ENCODE measurements around the gene JPH4.
"Not testable (repeated sequence)": the region's sequence is repeated elsewhere in the genome, so short reads cannot be mapped to it uniquely, and the experiment has no call there.

DNA sequence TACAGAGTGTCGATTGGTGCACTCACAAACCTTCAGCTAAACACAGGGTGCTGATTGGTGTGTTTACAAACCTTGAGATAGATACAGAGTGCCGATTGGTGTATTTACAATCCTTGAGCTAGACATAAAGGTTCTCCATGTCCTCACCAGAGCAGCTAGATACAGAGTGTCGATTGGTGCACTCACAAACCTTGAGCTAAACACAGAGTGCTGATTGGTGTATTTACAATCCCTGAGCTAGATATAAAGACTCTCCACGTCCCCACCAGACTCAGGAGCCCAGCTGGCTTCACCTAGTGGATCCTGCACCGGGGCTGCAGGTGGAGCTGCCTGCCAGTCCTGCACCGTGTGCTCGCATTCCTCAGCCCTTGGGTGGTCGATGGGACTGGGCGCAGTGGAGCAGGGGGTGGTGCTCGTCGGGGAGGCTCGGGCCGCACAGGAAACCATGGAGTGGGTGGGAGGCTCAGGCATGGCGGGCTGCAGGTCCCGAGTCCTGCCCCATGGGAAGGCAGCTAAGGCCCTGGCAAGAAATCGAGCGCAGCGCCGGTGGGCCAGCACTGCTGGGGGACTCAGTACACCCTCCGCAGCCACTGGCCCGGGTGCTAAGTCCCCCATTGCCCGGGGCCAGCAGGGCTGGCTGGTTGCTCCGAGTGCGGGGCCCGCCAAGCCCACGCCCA lies 6.1 kb upstream of the JPH4 start:
- not testable (repeated sequence) for TF ChIP-seq KDM5A (IDR thresholded peaks at IDR 0.05); CHD2 (IDR thresholded peaks at IDR 0.05; ENCODE audit: low read length, partially characterized antibody); POLR2A (IDR thresholded peaks at IDR 0.05; ENCODE audit: low read length); REST (IDR thresholded peaks at IDR 0.05); MAX (IDR thresholded peaks at IDR 0.05); TP53 (CRISPR knock-in tag; IDR thresholded peaks at IDR 0.05); EP300 (IDR thresholded peaks at IDR 0.05); ESRRA (IDR thresholded peaks at IDR 0.05; ENCODE audit: borderline replicate concordance, low read length); FOSL2 (IDR thresholded peaks at IDR 0.05); FOSL2 (CRISPR knock-in tag; IDR thresholded peaks at IDR 0.05)
- TF ChIP-seq, protein P1, sequence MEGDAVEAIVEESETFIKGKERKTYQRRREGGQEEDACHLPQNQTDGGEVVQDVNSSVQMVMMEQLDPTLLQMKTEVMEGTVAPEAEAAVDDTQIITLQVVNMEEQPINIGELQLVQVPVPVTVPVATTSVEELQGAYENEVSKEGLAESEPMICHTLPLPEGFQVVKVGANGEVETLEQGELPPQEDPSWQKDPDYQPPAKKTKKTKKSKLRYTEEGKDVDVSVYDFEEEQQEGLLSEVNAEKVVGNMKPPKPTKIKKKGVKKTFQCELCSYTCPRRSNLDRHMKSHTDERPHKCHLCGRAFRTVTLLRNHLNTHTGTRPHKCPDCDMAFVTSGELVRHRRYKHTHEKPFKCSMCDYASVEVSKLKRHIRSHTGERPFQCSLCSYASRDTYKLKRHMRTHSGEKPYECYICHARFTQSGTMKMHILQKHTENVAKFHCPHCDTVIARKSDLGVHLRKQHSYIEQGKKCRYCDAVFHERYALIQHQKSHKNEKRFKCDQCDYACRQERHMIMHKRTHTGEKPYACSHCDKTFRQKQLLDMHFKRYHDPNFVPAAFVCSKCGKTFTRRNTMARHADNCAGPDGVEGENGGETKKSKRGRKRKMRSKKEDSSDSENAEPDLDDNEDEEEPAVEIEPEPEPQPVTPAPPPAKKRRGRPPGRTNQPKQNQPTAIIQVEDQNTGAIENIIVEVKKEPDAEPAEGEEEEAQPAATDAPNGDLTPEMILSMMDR (IDR thresholded peaks at IDR 0.05): not testable (repeated sequence)
- TF ChIP-seq, protein P2, sequence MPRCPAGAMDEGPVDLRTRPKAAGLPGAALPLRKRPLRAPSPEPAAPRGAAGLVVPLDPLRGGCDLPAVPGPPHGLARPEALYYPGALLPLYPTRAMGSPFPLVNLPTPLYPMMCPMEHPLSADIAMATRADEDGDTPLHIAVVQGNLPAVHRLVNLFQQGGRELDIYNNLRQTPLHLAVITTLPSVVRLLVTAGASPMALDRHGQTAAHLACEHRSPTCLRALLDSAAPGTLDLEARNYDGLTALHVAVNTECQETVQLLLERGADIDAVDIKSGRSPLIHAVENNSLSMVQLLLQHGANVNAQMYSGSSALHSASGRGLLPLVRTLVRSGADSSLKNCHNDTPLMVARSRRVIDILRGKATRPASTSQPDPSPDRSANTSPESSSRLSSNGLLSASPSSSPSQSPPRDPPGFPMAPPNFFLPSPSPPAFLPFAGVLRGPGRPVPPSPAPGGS (IDR thresholded peaks at IDR 0.05): not testable (repeated sequence)

Data from A549 (cell line).